Measurements from ENCODE around the gene HEPN1. TPM values are rescaled to one million over a fixed set of nuclear protein-coding genes. Genes with fewer than 3 reads are reported as not detected.
A peak's percentile ranks its signal among the peaks of the same experiment; 100 is the strongest.

HEPN1 gene
- total RNA-seq, 1 donor from 2014 or later = not detected

- no peak for DNase-seq (ENCODE audit: low read depth)
- no peak for TF ChIP-seq CTCF (IDR thresholded peaks at IDR 0.05; ENCODE audit: insufficient read depth, low read length, severe bottlenecking)
- Histone ChIP-seq H3K4me3 (ENCODE audit: low read depth, low read length) (no peak overlapping the region), H3K27me3 (ENCODE audit: control insufficient read depth, insufficient read depth, low read length) (no peaks in the 10 kb centered on the region), H3K36me3 (ENCODE audit: control insufficient read depth, insufficient read depth, low read length) (peaks cover 2% of the 10 kb centered on the region)
- FAIRE-seq = no peak
These were observed 38.1 kb upstream of the HEPN1 start for GRCh38 chr11:124880958-124881357.

- TF ChIP-seq CTCF (IDR thresholded peaks at IDR 0.05; ENCODE audit: insufficient read depth, low read length, severe bottlenecking) = no peak
- FAIRE-seq (no peak), DNase-seq (ENCODE audit: low read depth) (no peak)
- H3K27me3 ChIP-seq (ENCODE audit: control insufficient read depth, insufficient read depth, low read length) = no peaks in the 10 kb centered on the region
- no peak overlapping the region for H3K4me3 ChIP-seq (ENCODE audit: low read depth, low read length)
- H3K36me3 ChIP-seq (ENCODE audit: control insufficient read depth, insufficient read depth, low read length) = peaks cover 2% of the 10 kb centered on the region
These were observed 36.5 kb upstream of the HEPN1 start for GRCh38 chr11:124882339-124883071.

GRCh38 chr11:124884340-124884739, 34.7 kb upstream of the HEPN1 start:
- no peaks in the 10 kb centered on the region for H3K36me3 ChIP-seq (ENCODE audit: control insufficient read depth, insufficient read depth, low read length)
- no peaks in the 10 kb centered on the region for H3K27me3 ChIP-seq (ENCODE audit: control insufficient read depth, insufficient read depth, low read length)
- H3K4me3 ChIP-seq (ENCODE audit: low read depth, low read length) = no peak overlapping the region
- no peak for DNase-seq (ENCODE audit: low read depth)
- TF ChIP-seq CTCF (IDR thresholded peaks at IDR 0.05; ENCODE audit: insufficient read depth, low read length, severe bottlenecking) = no peak
- no peak for FAIRE-seq

GRCh38 chr11:124884869-124885479, 34.1 kb upstream of the HEPN1 start:
- Histone ChIP-seq H3K36me3 (ENCODE audit: control insufficient read depth, insufficient read depth, low read length) (no peaks in the 10 kb centered on the region), H3K27me3 (ENCODE audit: control insufficient read depth, insufficient read depth, low read length) (no peaks in the 10 kb centered on the region), H3K4me3 (ENCODE audit: low read depth, low read length) (no peak overlapping the region)
- no peak for TF ChIP-seq CTCF (IDR thresholded peaks at IDR 0.05; ENCODE audit: insufficient read depth, low read length, severe bottlenecking)
- peak; percentile 40 for FAIRE-seq
- no peak for DNase-seq (ENCODE audit: low read depth)

GRCh38 chr11:124886476-124886875, 32.6 kb upstream of the HEPN1 start:
- Histone ChIP-seq H3K27me3 (ENCODE audit: control insufficient read depth, insufficient read depth, low read length) (no peaks in the 10 kb centered on the region), H3K36me3 (ENCODE audit: control insufficient read depth, insufficient read depth, low read length) (no peaks in the 10 kb centered on the region), H3K4me3 (ENCODE audit: low read depth, low read length) (no peak overlapping the region)
- DNase-seq (ENCODE audit: low read depth) (no peak), FAIRE-seq (no peak)
- no peak for TF ChIP-seq CTCF (IDR thresholded peaks at IDR 0.05; ENCODE audit: insufficient read depth, low read length, severe bottlenecking)
